ENCODE data around the gene ENDOV. TPM values are rescaled to one million over a fixed set of nuclear protein-coding genes. Genes with fewer than 3 reads are reported as not detected.

ENDOV gene
- total RNA-seq, 2 donors from 2014 or later: 27.3 to 46.7 TPM

GRCh38 chr17:80426671-80427326 is 11.8 kb downstream of the ENDOV start:
- Histone ChIP-seq H3K27ac (no peak overlapping the region), H3K4me1 (ENCODE audit: control insufficient read depth in 1 of 2, low read depth in 2 of 2) (peaks cover 6 to 10% of the 10 kb centered on the region in 2 donors), H3K27me3 (replicated peaks; ENCODE audit: insufficient read depth) (no peaks in the 10 kb centered on the region), H3K9me3 (no peaks in the 10 kb centered on the region), H3K4me3 (no peak overlapping the region), H3K36me3 (peaks cover 6% of the 10 kb centered on the region)
- DNase-seq (ENCODE audit: low spot score) (no peak), ATAC-seq (ENCODE audit: insufficient number of reproducible peaks, low FRiP score, low read depth) (peak; percentile 26)
- peak; percentile 98 for TF ChIP-seq CTCF (IDR thresholded peaks at IDR 0.05)

DNA sequence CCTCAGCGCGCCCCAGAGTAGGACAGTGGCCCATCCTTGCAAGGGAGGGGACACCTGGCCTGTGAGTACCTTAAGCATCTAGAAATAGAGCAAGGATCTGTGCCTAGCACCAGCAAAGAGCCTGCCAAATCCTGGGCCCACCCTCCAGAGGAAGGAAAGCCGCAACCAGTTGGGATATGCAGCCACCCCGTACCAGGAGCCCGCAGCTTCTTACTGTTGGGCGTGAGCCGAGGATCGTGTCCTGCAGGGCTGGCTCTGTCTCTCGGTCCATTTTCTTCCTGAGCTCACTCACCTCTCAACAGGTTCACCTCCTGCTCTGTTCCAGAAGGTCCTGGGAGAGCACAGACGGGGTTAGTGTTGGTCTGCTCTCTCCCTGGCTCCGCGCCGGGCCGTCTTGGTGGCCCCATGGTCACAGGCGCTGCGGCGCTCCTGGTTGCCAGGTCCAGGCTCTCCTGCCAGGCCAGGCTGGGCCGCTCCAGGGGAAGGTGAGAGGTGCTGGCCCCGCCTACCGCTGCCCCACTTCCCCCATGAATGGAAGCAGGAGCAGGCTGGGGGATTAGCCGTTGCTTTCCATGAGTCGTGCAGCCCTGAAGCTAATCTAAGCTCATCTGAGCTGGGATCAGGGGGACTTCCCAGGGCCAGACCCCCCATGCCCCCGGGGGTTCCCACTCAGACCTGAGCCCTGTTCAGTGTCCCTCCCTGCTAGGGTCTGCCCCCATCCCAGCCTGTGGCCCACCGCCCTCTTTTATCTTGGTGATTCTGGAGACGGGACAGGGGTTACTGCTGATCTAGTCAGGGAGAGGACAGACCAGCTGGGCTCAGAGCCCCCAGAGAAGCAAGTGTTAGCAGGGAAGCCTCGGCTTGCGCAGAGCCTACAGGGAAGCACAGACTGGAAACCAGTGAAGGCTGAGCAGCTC is 12.7 kb downstream of the ENDOV start:
- DNase-seq (ENCODE audit: low spot score) (no peak), ATAC-seq (ENCODE audit: insufficient number of reproducible peaks, low FRiP score, low read depth) (no peak)

GRCh38 chr17:80428363-80428762 is 13.4 kb downstream of the ENDOV start:
- Histone ChIP-seq H3K4me1 (ENCODE audit: control insufficient read depth in 1 of 2, low read depth in 2 of 2) (peaks cover 2 to 6% of the 10 kb centered on the region in 2 donors), H3K27me3 (replicated peaks; ENCODE audit: insufficient read depth) (no peaks in the 10 kb centered on the region), H3K27ac (no peak overlapping the region), H3K9me3 (no peaks in the 10 kb centered on the region), H3K36me3 (peaks cover 6% of the 10 kb centered on the region), H3K4me3 (no peak overlapping the region)
- no peak for TF ChIP-seq CTCF (IDR thresholded peaks at IDR 0.05)
- ATAC-seq (ENCODE audit: insufficient number of reproducible peaks, low FRiP score, low read depth) (no peak), DNase-seq (ENCODE audit: low spot score) (no peak)

More for the DNA sequence above, 12.7 kb downstream of the ENDOV start:
- Histone ChIP-seq H3K4me3 (no peak overlapping the region), H3K4me1 (ENCODE audit: control insufficient read depth in 1 of 2, low read depth in 2 of 2) (peaks cover 6 to 10% of the 10 kb centered on the region in 2 donors), H3K27ac (no peak overlapping the region), H3K36me3 (peaks cover 6% of the 10 kb centered on the region), H3K9me3 (no peaks in the 10 kb centered on the region), H3K27me3 (replicated peaks; ENCODE audit: insufficient read depth) (no peaks in the 10 kb centered on the region)
- no peak for TF ChIP-seq CTCF (IDR thresholded peaks at IDR 0.05)

DNA sequence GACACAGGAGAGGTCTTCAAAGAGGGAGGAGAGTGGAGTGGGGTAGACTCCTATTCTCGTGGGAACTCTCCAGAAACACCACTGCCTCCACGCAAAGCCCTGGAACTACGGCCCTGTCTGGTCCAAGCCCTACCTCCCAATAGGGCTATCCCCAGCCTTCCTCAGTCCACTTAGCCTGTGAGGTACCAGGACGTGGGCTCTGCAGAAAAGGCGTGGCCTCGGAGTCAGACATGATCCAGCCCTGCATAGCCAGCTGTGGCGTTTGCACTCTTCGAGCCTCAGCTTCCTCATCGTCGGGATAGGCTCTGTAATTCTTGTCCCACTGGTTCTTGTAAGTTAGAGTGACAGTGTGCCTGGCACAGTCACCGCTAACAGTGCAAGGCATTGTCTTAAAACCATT is 13.8 kb downstream of the ENDOV start:
- H3K36me3 ChIP-seq: peaks cover 6% of the 10 kb centered on the region
- H3K4me1 ChIP-seq (ENCODE audit: control insufficient read depth in 1 of 2, low read depth in 2 of 2): peaks cover 0 to 6% of the 10 kb centered on the region in 2 donors
- no peak for ATAC-seq (ENCODE audit: insufficient number of reproducible peaks, low FRiP score, low read depth)
- H3K9me3 ChIP-seq: no peaks in the 10 kb centered on the region
- no peak overlapping the region for H3K27ac ChIP-seq
- H3K27me3 ChIP-seq (replicated peaks; ENCODE audit: insufficient read depth): no peaks in the 10 kb centered on the region
- no peak for DNase-seq (ENCODE audit: low spot score)
- no peak for TF ChIP-seq CTCF (IDR thresholded peaks at IDR 0.05)
- H3K4me3 ChIP-seq: no peak overlapping the region

Measured in thoracic aorta (tissue), 2 donors.